H1 (cell line): ENCODE results near the gene MGRN1. TPM values are rescaled to one million over a fixed set of nuclear protein-coding genes. Genes with fewer than 3 reads are reported as not detected.

Experiments used
- CTCF ChIA-PET: fragments of 300-600 bp; sonication (Branson Sonifier 250); formaldehyde crosslinking; loops from one replicate; lab custom pipeline; 2021; ENCODE audit not compliant: partially characterized antibody; lab: Charles Lee
- POLR2A ChIA-PET: fragments of 300-600 bp; sonication (Branson Sonifier 250); formaldehyde crosslinking; loops from one replicate; lab custom pipeline; 2021; ENCODE audit warnings: inconsistent platforms; ENCODE audit not compliant: partially characterized antibody; lab: Charles Lee
- DNase-seq, 2 experiments: peaks; one replicate each; pipeline versions ENCODE4 v3.0.0 to v3.0.0-alpha.2; 2010 to 2022; ENCODE audit warnings: low spot score in 2 of 2, low read depth in 1 of 2, mixed read lengths in 1 of 2
- FAIRE-seq: peaks from 2 replicates; lab custom pipeline; 2011; peaks lifted over from hg19 to GRCh38; lab: Jason Lieb, UNC
- H2AFZ ChIP-seq: 2 replicates; pipeline ENCODE4 v1.8.1; 2012; ENCODE audit warnings: low read length, inconsistent platforms
- H2AK5ac ChIP-seq: 2 replicates; pipeline ENCODE4 v1.6.1; 2013; ENCODE audit warnings: low read depth, low read length
- H2BK120ac ChIP-seq: replicated peaks from 2 replicates; pipeline ENCODE3; 2013; ENCODE audit warnings: low read depth, low read length, inconsistent platforms
- H2BK12ac ChIP-seq: 2 replicates; pipeline ENCODE4 v1.6.1; 2013; ENCODE audit warnings: low read depth, low read length
- H2BK15ac ChIP-seq: 2 replicates; pipeline ENCODE4 v1.6.1; 2013; ENCODE audit warnings: low read length
- H2BK20ac ChIP-seq: 2 replicates; pipeline ENCODE4 v1.6.1; 2013; ENCODE audit warnings: low read length
- H2BK5ac ChIP-seq: 2 replicates; pipeline ENCODE4 v1.6.1; 2013; ENCODE audit warnings: low read depth, low read length
- H3K14ac ChIP-seq: 2 replicates; pipeline ENCODE4 v1.6.1; 2013; ENCODE audit warnings: inconsistent platforms; ENCODE audit not compliant: insufficient read length
- H3K18ac ChIP-seq: 2 replicates; pipeline ENCODE4 v1.6.1; 2013; ENCODE audit warnings: low read length; ENCODE audit errors: extremely low read depth
- H3K23ac ChIP-seq: 2 replicates; pipeline ENCODE4 v1.6.1; 2013; ENCODE audit warnings: inconsistent platforms; ENCODE audit not compliant: insufficient read length
- H3K23me2 ChIP-seq: 2 replicates; pipeline ENCODE4 v1.6.1; 2013; ENCODE audit warnings: low read depth, low read length
- H3K27ac ChIP-seq: 2 replicates; pipeline ENCODE4 v1.6.1; 2011; ENCODE audit warnings: low read depth, low read length, inconsistent platforms
- H3K27me3 ChIP-seq, 4 experiments: replicated peaks in 1 of 4; 1 replicate in 1 of 4; 2 replicates in 3 of 4; pipeline versions ENCODE4 v1.6.1 to v1.8.1; 2011 to 2013; ENCODE audit warnings: low read length in 3 of 4, mild to moderate bottlenecking in 3 of 4, inconsistent platforms in 2 of 4, mixed read lengths in 2 of 4, moderate library complexity in 1 of 4; ENCODE audit not compliant: control insufficient read depth in 3 of 4, insufficient read depth in 3 of 4; ENCODE audit errors: extremely low read depth in 1 of 4
- H3K36me3 ChIP-seq, 4 experiments: 2 replicates each; pipeline versions ENCODE4 v1.6.1 to v1.8.1; 2011 to 2013; ENCODE audit warnings: mild to moderate bottlenecking in 4 of 4, low read length in 3 of 4, moderate library complexity in 2 of 4, control low read depth in 1 of 4, inconsistent platforms in 1 of 4; ENCODE audit not compliant: insufficient read depth in 4 of 4, control insufficient read depth in 2 of 4
- H3K4ac ChIP-seq: replicated peaks from 2 replicates; pipeline ENCODE3; 2013; ENCODE audit warnings: low read length, low read depth, mixed read lengths, inconsistent platforms; ENCODE audit not compliant: insufficient read length
- H3K4me1 ChIP-seq, 4 experiments: replicated peaks in 1 of 4; 1 replicate in 1 of 4; 2 replicates in 3 of 4; pipeline versions ENCODE4 v1.6.1 to v1.8.1; 2011 to 2013; ENCODE audit warnings: low read length in 3 of 4, inconsistent platforms in 2 of 4, mixed read lengths in 1 of 4; ENCODE audit not compliant: insufficient read depth in 4 of 4, control insufficient read depth in 3 of 4
- H3K4me2 ChIP-seq, 2 experiments: 2 replicates each; pipeline versions ENCODE4 v1.6.1 to v1.8.1; 2011 to 2013; ENCODE audit warnings: low read depth in 2 of 2, low read length in 2 of 2, control low read depth in 1 of 2, inconsistent platforms in 1 of 2, mild to moderate bottlenecking in 1 of 2; ENCODE audit not compliant: insufficient read depth in 1 of 2
- H3K4me3 ChIP-seq, 4 experiments: fragments of 200-600, 300-600 bp in 1 of 4; sonication (generic), shearing (Covaris generic), sonication (Bioruptor Twin) in 1 of 4; 2 replicates each; pipeline versions ENCODE4 v1.5.1 to v1.8.1; 2011 to 2016; ENCODE audit warnings: low read length in 4 of 4, low read depth in 3 of 4, control low read depth in 2 of 4, inconsistent platforms in 2 of 4, mild to moderate bottlenecking in 2 of 4, mixed read lengths in 1 of 4, moderate library complexity in 1 of 4; ENCODE audit not compliant: insufficient read depth in 2 of 4; ENCODE audit errors: extremely low read depth in 1 of 4
- H3K56ac ChIP-seq: replicated peaks from 2 replicates; pipeline ENCODE3; 2013; ENCODE audit warnings: low read depth, mild to moderate bottlenecking, mixed read lengths, low read length, inconsistent platforms; ENCODE audit not compliant: insufficient read length
- H3K79me1 ChIP-seq: 2 replicates; pipeline ENCODE4 v1.6.1; 2013; ENCODE audit warnings: low read depth, low read length, control low read depth
- H3K79me2 ChIP-seq, 2 experiments: 2 replicates each; pipeline versions ENCODE4 v1.6.1 to v1.8.1; 2012 to 2013; ENCODE audit warnings: low read length in 2 of 2, mild to moderate bottlenecking in 2 of 2, inconsistent platforms in 1 of 2; ENCODE audit not compliant: insufficient read depth in 2 of 2, control insufficient read depth in 1 of 2
- H3K9ac ChIP-seq, 4 experiments: replicated peaks in 1 of 4; 1 replicate in 1 of 4; 2 replicates in 3 of 4; pipeline versions ENCODE4 v1.6.1 to v1.8.1; 2011 to 2013; ENCODE audit warnings: low read depth in 3 of 4, low read length in 3 of 4, control low read depth in 2 of 4, mild to moderate bottlenecking in 2 of 4, moderate library complexity in 2 of 4, inconsistent platforms in 1 of 4; ENCODE audit errors: extremely low read depth in 1 of 4
- H3K9me3 ChIP-seq, 2 experiments: 2 replicates each; pipeline versions ENCODE4 v1.6.1 to v1.8.1; 2012 to 2013; ENCODE audit warnings: mild to moderate bottlenecking in 2 of 2, moderate library complexity in 2 of 2, control low read depth in 1 of 2, inconsistent platforms in 1 of 2, low read depth in 1 of 2, low read length in 1 of 2, mixed read lengths in 1 of 2; ENCODE audit not compliant: insufficient read depth in 2 of 2
- H4K20me1 ChIP-seq, 2 experiments: replicated peaks in 1 of 2; 2 replicates each; pipeline versions ENCODE3 to v1.8.1; 2011 to 2013; ENCODE audit warnings: inconsistent platforms in 2 of 2, low read length in 2 of 2, mild to moderate bottlenecking in 1 of 2; ENCODE audit not compliant: insufficient read depth in 2 of 2, control insufficient read depth in 1 of 2
- H4K5ac ChIP-seq: 2 replicates; pipeline ENCODE4 v1.6.1; 2013; ENCODE audit warnings: low read length, low read depth, mixed read lengths, inconsistent platforms; ENCODE audit not compliant: insufficient read length
- H4K8ac ChIP-seq: 2 replicates; pipeline ENCODE4 v1.8.0; 2013; ENCODE audit warnings: mild to moderate bottlenecking, moderate library complexity, low read length, inconsistent platforms; ENCODE audit not compliant: insufficient read depth; ENCODE audit errors: extremely low read depth
- H4K91ac ChIP-seq: replicated peaks from 2 replicates; pipeline ENCODE3; 2013; ENCODE audit warnings: low read length, mixed read lengths, inconsistent platforms; ENCODE audit not compliant: insufficient read length
- ATF3 ChIP-seq: IDR thresholded peaks from 2 replicates; pipeline ENCODE4 v1.6.1; 2011; ENCODE audit warnings: low read depth, mild to moderate bottlenecking, low read length; ENCODE audit not compliant: insufficient read depth
- BACH1 ChIP-seq: IDR thresholded peaks from 2 replicates; pipeline ENCODE4 v1.6.1; 2012; ENCODE audit warnings: low read length, improper control_type of control experiment
- CBX5 ChIP-seq: fragments of 300-800, 300-1000 bp; sonication (generic); IDR thresholded peaks from 2 replicates; pipeline ENCODE4 v1.7.1; 2016; ENCODE audit warnings: antibody characterized with exemption, low read length, low read depth
- CHD1 ChIP-seq: IDR thresholded peaks from 2 replicates; pipeline ENCODE4 v1.6.1; 2012; ENCODE audit warnings: low read depth, low read length, improper control_type of control experiment
- EGR1 ChIP-seq: IDR thresholded peaks from 2 replicates; pipeline ENCODE4 v1.6.1; 2011; ENCODE audit warnings: low read depth, low read length, borderline replicate concordance
- HDAC2 ChIP-seq, 2 experiments: fragments of 300-600 bp in 1 of 2; sonication (generic) in 1 of 2; IDR thresholded peaks; 2 replicates each; pipeline ENCODE4 v1.6.1; 2011 to 2012; ENCODE audit warnings: low read depth in 2 of 2, low read length in 2 of 2, mild to moderate bottlenecking in 2 of 2, moderate library complexity in 2 of 2, borderline replicate concordance in 1 of 2, inconsistent platforms in 1 of 2
- KDM1A ChIP-seq: fragments of 200-600, 300-600 bp; sonication (generic); IDR thresholded peaks from 2 replicates; pipeline ENCODE4 v1.7.1; 2016; ENCODE audit warnings: mild to moderate bottlenecking, low read length, borderline replicate concordance
- MAFK ChIP-seq: IDR thresholded peaks from 2 replicates; pipeline ENCODE4 v1.6.1; 2012; ENCODE audit warnings: low read depth, mild to moderate bottlenecking, improper control_type of control experiment, low read length
- POLR2A ChIP-seq, 2 experiments: IDR thresholded peaks; 1 replicate in 1 of 2; 2 replicates in 1 of 2; pipeline ENCODE4 v1.6.1; 2011; ENCODE audit warnings: low read depth in 2 of 2, low read length in 2 of 2, mild to moderate bottlenecking in 2 of 2; ENCODE audit errors: control extremely low read depth in 1 of 2
- POLR2AphosphoS5 ChIP-seq: IDR thresholded peaks from 2 replicates; pipeline ENCODE4 v1.6.1; 2011; ENCODE audit warnings: low read depth, low read length
- RAD21 ChIP-seq, 2 experiments: IDR thresholded peaks in 1 of 2; conservative IDR thresholded peaks in 1 of 2; 2 replicates each; pipeline ENCODE4 v1.6.1; 2011; ENCODE audit warnings: low read depth in 2 of 2, low read length in 2 of 2, improper control_type of control experiment in 1 of 2, inconsistent platforms in 1 of 2, mild to moderate bottlenecking in 1 of 2, moderate library complexity in 1 of 2
- TAF7 ChIP-seq: optimal IDR thresholded peaks from 2 replicates; pipeline ENCODE3; 2011; ENCODE audit warnings: low read depth, mild to moderate bottlenecking, inconsistent platforms, low read length, moderate library complexity, borderline replicate concordance
- TCF12 ChIP-seq: IDR thresholded peaks from 2 replicates; pipeline ENCODE4 v1.6.1; 2011; ENCODE audit warnings: low read depth, mild to moderate bottlenecking, low read length
- WGBS, 2 experiments: shearing (Covaris generic) in 1 of 2; methylation state at CpG; one replicate each; pipeline versions ENCODE4 v1.1.6 to v1.1.7; 2013 to 2015; ENCODE audit warnings: low lambda C conversion rate in 2 of 2, mixed read lengths in 2 of 2, inconsistent platforms in 1 of 2, low coverage in 1 of 2, missing lambda C conversion rate in 1 of 2; ENCODE audit not compliant: insufficient replicate concordance in 2 of 2, insufficient coverage in 1 of 2, insufficient read length in 1 of 2; ENCODE audit errors: extremely low coverage in 1 of 2, missing lambda C conversion rate in 1 of 2; 5-methylcytosine and 5-hydroxymethylcytosine counted together
- polyA plus RNA-seq, 7 experiments: library from polyadenylated mRNA; depleted of rRNA in 3 of 7; stranded (reverse) in 5 of 7; unstranded in 2 of 7; fragments of >200 nt in 5 of 7; fragments of 200-250 nt in 2 of 7; gene quantifications; 1 replicate in 5 of 7; 2 replicates in 1 of 7; 4 replicates in 1 of 7; pipeline versions ENCODE4 v1.2.1 to v1.2.3, GENCODE V29; 2011 to 2013; ENCODE audit warnings: missing spikeins in 2 of 7, mixed read lengths in 2 of 7
- total RNA-seq: library from RNA; stranded (reverse); fragmentation: NEBNext Ultra II Directional; extraction: Animal tissue kit (Norgen Biotek cat#: 25700); gene quantifications from 2 replicates; pipeline ENCODE4 v1.2.1, GENCODE V29; 2021

Gene MGRN1
- total and polyA plus RNA-seq, 2 of the 8 experiments (the other 6 are each of a cell fraction or from before 2014, with no cell fraction given): 15.0 to 82.3 TPM

- 95% methylated on average over 13 of the region's 13 CpGs; no CpG with 5 or more reads in 1 of the 2 experiments for WGBS, 2 experiments
- Histone ChIP-seq H3K36me3 (peaks cover 21 to 49% (median 43%) of the 10 kb centered on the region in 4 experiments), H2BK12ac (no peak overlapping the region)
- TF ChIP-seq CHD1 (no peak), RAD21 (IDR thresholded peaks at IDR 0.05 in 1 of 2, conservative IDR thresholded peaks at IDR 0.05 in 1 of 2; ENCODE audit: low read depth in 2 of 2, low read length in 2 of 2) (no peak), BACH1 (no peak), MAFK (no peak), POLR2A (IDR thresholded peaks at IDR 0.05; ENCODE audit: control extremely low read depth in 1 of 2, low read depth in 2 of 2, low read length in 2 of 2) (no peak), ATF3 (no peak), TAF7 (no peak), HDAC2 (IDR thresholded peaks at IDR 0.05; ENCODE audit: borderline replicate concordance in 1 of 2, low read depth in 2 of 2, low read length in 2 of 2) (no peak), TCF12 (no peak), EGR1 (no peak), CBX5 (no peak), KDM1A (no peak), POLR2AphosphoS5 (no peak)
These were observed 75.9 kb downstream of the MGRN1 start for GRCh38 chr16:4700380-4700996.

More at GRCh38 chr16:4700380-4700996, 75.9 kb downstream of the MGRN1 start:
- no peak overlapping the region for H2BK20ac ChIP-seq
- no peak overlapping the region for H4K91ac ChIP-seq
- no peaks in the 10 kb centered on the region for H3K9me3 ChIP-seq
- H3K9ac ChIP-seq: no peak overlapping the region
- H3K18ac ChIP-seq: no peak overlapping the region
- H3K23ac ChIP-seq: no peak overlapping the region
- H3K56ac ChIP-seq: no peak overlapping the region
- H3K4me2 ChIP-seq: no peak overlapping the region
- H3K4me1 ChIP-seq: no peaks in the 10 kb centered on the region
- no peak overlapping the region for H3K4ac ChIP-seq
- no peak overlapping the region for H3K27ac ChIP-seq
- no peak overlapping the region for H3K14ac ChIP-seq
- H2AK5ac ChIP-seq: no peak overlapping the region
- no peaks in the 10 kb centered on the region for H3K27me3 ChIP-seq
- H4K5ac ChIP-seq: no peak overlapping the region
- ChIA-PET CTCF (interaction anchor here (0.8 to 1.2 kb wide), 2 partner anchors 17 to 77 kb away, joined by 3 to 4 read pairs; no protein-coding TSS in a partner anchor), POLR2A (interaction anchor here (1.0 to 1.1 kb wide), 4 partner anchors 10 to 77 kb away, joined by 3 read pairs; no protein-coding TSS in a partner anchor)
- H3K79me1 ChIP-seq: no peaks in the 10 kb centered on the region
- no peak overlapping the region for H2BK120ac ChIP-seq
- no peak overlapping the region for H2BK5ac ChIP-seq
- H3K23me2 ChIP-seq: no peaks in the 10 kb centered on the region
- DNase-seq (no peak), FAIRE-seq (no peak)
- no peak overlapping the region for H2BK15ac ChIP-seq
- no peak overlapping the region for H3K4me3 ChIP-seq
- H2AFZ ChIP-seq: no peak overlapping the region
- H4K8ac ChIP-seq: no peak overlapping the region
- H4K20me1 ChIP-seq: peaks cover 0 to 21% of the 10 kb centered on the region in 2 experiments
- H3K79me2 ChIP-seq: no peaks in the 10 kb centered on the region
